A549 (cell line): ENCODE measurements around the gene POLR3H.
"Not testable (repeated sequence)": the region's sequence is repeated elsewhere in the genome, so short reads cannot be mapped to it uniquely, and the experiment has no call there.

Experiments used
- CHD2 ChIP-seq: fragments of 150-350 bp; IDR thresholded peaks from 2 replicates; pipeline ENCODE4 v1.6.1; 2014; ENCODE audit warnings: low read length; ENCODE audit not compliant: partially characterized antibody
- EP300 ChIP-seq, 2 experiments: fragments of >200 bp; sonication (Bioruptor Twin); formaldehyde crosslinking; IDR thresholded peaks; 2 replicates in 1 of 2; 3 replicates in 1 of 2; pipeline ENCODE4 v1.6.1; 2016 to 2017
- ESRRA ChIP-seq: fragments of 150-350 bp; IDR thresholded peaks from 2 replicates; pipeline ENCODE4 v1.6.1; 2014; ENCODE audit warnings: mild to moderate bottlenecking, low read length, borderline replicate concordance
- HEYL ChIP-seq: fragments of 250-450 bp; sonication (Bioruptor Pico); IDR thresholded peaks from 2 replicates; pipeline ENCODE4 v1.8.0; 2021; ENCODE audit warnings: mild to moderate bottlenecking, moderate library complexity
- JUNB ChIP-seq: fragments of >200 bp; sonication (Bioruptor Twin); formaldehyde crosslinking; IDR thresholded peaks from 2 replicates; pipeline ENCODE4 v1.6.1; 2016
- MAZ ChIP-seq: fragments of 150-350 bp; IDR thresholded peaks from 2 replicates; pipeline ENCODE4 v1.6.1; 2014; ENCODE audit warnings: antibody characterized with exemption, low read depth, low read length, borderline replicate concordance
- POLR2A ChIP-seq: IDR thresholded peaks from 2 replicates; pipeline ENCODE4 v1.6.1; 2012; ENCODE audit warnings: mild to moderate bottlenecking, low read length
- RNF2 ChIP-seq: fragments of 200-600 bp; sonication (generic); IDR thresholded peaks from 2 replicates; pipeline ENCODE4 v1.6.1; 2016; ENCODE audit warnings: low read depth, mild to moderate bottlenecking, antibody characterized with exemption, moderate library complexity, borderline replicate concordance
- SMC3 ChIP-seq: fragments of >200 bp; sonication (Bioruptor Twin); formaldehyde crosslinking; IDR thresholded peaks from 3 replicates; pipeline ENCODE4 v1.6.1; 2018; ENCODE audit warnings: inconsistent platforms
- ZC3H11A ChIP-seq: fragments of 450-650 bp; IDR thresholded peaks from 2 replicates; pipeline ENCODE4 v1.6.1; 2014; ENCODE audit warnings: antibody characterized with exemption, mild to moderate bottlenecking
- ZFP36 ChIP-seq: fragments of 450-650 bp; IDR thresholded peaks from 2 replicates; pipeline ENCODE4 v1.6.1; 2014; ENCODE audit warnings: borderline replicate concordance; ENCODE audit not compliant: partially characterized antibody
- TF ChIP-seq, protein P1 (sequence below): fragments of >200 bp; sonication (Bioruptor Twin); formaldehyde crosslinking; IDR thresholded peaks from 3 replicates; pipeline ENCODE4 v1.5.1; 2016
- TF ChIP-seq, protein P2 (sequence below): IDR thresholded peaks from 2 replicates; pipeline ENCODE4 v1.6.1; 2012

DNA sequence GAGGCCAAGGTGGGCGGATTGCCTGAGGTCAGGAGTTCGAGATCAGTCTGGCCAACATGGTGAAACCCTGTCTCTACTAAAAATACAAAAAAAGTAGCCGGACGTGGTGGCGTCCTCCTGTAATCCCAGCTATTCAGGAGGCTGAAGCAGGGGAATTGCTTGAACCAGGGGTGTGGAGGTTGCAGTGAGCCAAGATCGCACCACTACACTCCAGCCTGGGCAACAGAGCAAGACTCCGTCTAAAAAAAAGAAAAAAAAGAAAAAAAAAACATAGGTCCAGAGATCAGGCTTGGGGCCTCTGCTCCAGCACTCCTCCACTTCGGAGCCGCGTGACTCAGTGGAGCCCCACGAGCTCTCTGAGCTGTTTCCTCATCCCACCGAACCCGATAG lies 14.0 kb upstream of the POLR3H start:
- not testable (repeated sequence) for TF ChIP-seq RNF2; MAZ; POLR2A; EP300 (IDR thresholded peaks at IDR 0.05); ZFP36; HEYL; CHD2; ZC3H11A; SMC3; JUNB; ESRRA
- TF ChIP-seq, protein P1, sequence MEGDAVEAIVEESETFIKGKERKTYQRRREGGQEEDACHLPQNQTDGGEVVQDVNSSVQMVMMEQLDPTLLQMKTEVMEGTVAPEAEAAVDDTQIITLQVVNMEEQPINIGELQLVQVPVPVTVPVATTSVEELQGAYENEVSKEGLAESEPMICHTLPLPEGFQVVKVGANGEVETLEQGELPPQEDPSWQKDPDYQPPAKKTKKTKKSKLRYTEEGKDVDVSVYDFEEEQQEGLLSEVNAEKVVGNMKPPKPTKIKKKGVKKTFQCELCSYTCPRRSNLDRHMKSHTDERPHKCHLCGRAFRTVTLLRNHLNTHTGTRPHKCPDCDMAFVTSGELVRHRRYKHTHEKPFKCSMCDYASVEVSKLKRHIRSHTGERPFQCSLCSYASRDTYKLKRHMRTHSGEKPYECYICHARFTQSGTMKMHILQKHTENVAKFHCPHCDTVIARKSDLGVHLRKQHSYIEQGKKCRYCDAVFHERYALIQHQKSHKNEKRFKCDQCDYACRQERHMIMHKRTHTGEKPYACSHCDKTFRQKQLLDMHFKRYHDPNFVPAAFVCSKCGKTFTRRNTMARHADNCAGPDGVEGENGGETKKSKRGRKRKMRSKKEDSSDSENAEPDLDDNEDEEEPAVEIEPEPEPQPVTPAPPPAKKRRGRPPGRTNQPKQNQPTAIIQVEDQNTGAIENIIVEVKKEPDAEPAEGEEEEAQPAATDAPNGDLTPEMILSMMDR, result not testable (repeated sequence)
- TF ChIP-seq, protein P2, sequence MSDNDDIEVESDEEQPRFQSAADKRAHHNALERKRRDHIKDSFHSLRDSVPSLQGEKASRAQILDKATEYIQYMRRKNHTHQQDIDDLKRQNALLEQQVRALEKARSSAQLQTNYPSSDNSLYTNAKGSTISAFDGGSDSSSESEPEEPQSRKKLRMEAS, result not testable (repeated sequence)
